ENCODE results near the gene ENTPD7. TPM values are rescaled to one million over a fixed set of nuclear protein-coding genes. Genes with fewer than 3 reads are reported as not detected.
A peak's percentile ranks its signal among the peaks of the same experiment; 100 is the strongest.

ENTPD7 gene
- total and polyA plus RNA-seq, 9 of the 15 experiments (the other 6 are each of a cell fraction or from before 2014, with no cell fraction given) = 1.4 to 13.9 (median 8.5) TPM

DNA sequence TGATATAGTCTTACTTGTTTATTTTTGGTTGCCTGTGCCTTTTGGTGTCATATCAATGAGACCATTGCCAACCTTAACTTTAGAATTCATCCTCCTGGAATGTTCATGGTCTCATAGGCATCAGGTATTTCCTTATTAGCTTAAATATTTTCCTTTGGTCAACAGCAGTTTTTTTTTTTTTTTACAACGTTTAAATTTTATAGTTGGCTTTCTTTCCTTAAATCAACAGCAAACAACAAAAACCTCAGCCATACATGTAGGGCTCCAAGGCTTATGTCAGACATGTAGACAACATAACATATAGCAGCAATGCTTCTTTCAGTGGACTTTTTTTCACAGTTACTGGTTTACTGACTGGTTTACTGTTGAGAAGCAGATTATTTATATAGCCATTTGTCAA lies 22.7 kb downstream of the ENTPD7 start:
- BruUV-seq (replicated peaks) = no TSS peak
- no peak overlapping the region for H3K4me2 ChIP-seq (ENCODE audit: insufficient read depth, low read length)
- WGBS (ENCODE audit: insufficient coverage, low coverage, missing lambda C conversion rate) = 0% methylated on average over 1 of the region's 1 CpG

DNA sequence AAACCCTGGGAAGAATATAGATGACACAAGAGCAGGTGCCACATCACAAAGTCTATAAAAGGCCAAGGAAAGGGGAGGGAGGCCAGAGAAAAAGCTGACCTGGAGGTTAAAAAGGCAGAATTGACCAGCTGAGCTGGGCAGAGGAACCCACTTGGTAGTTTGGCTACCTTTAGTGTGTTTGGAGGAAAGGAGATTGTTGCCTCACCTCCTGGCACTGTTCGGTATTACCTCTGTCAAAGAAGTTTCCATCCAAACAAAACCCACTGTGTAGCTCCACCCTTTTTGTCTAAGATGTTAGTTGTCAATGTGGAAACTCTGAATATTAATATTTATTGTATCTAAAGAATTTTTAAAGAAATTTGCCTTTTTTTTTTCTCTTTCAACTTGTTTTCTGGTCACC lies 23.4 kb downstream of the ENTPD7 start:
- Histone ChIP-seq H3K4me2 (ENCODE audit: insufficient read depth, low read length) (no peak overlapping the region), H3K36me3 (ENCODE audit: control insufficient read depth, insufficient read depth, low read length) (peaks cover 4% of the 10 kb centered on the region; the same call in 2 of the 3 replicates), H3K79me2 (ENCODE audit: control insufficient read depth, insufficient read depth, low read length) (no peaks in the 10 kb centered on the region), H4K20me1 (replicated peaks; ENCODE audit: control insufficient read depth, insufficient read depth, low read length) (no peaks in the 10 kb centered on the region), H3K9me3 (replicated peaks; ENCODE audit: control insufficient read depth, insufficient read depth, low read depth, low read length) (no peaks in the 10 kb centered on the region), H3K4me1 (replicated peaks in 1 of 2; ENCODE audit: control insufficient read depth in 2 of 2, insufficient read depth in 2 of 2, low read length in 2 of 2) (peaks cover 0 to 5% of the 10 kb centered on the region in 2 experiments; a peak in 3 of 5 replicates), H2AFZ (ENCODE audit: low read depth, low read length) (no peak overlapping the region), H3K27ac (ENCODE audit: extremely low read depth, low read depth, low read length) (no peak overlapping the region), H3K9ac (ENCODE audit: insufficient read depth in 1 of 2, low read depth in 2 of 2, low read length in 2 of 2) (no peak overlapping the region), H3K4me3 (no peak overlapping the region), H3K9me1 (ENCODE audit: control insufficient read depth, insufficient read depth, low read length) (no peaks in the 10 kb centered on the region), H3K27me3 (ENCODE audit: control insufficient read depth in 2 of 2, insufficient read depth in 2 of 2, low read length in 2 of 2) (no peaks in the 10 kb centered on the region)
- DNase-seq (ENCODE audit: extremely low read depth in 1 of 4, low spot score in 3 of 4) (peak in 2 of 4 experiments; percentile 12 to 16), FAIRE-seq (no peak), ATAC-seq (peak; percentile 68; the same call in 2 of the 3 replicates)
- WGBS (ENCODE audit: insufficient coverage, low coverage, missing lambda C conversion rate) = 80% methylated on average over 1 of the region's 1 CpG
- ChIA-PET POLR2A (interaction anchor here (1.0 kb wide), 1 partner anchor 69 kb away, joined by 3 read pairs; no protein-coding TSS in a partner anchor), CTCF (ENCODE audit: low intra/inter-chr PET ratio) (no interaction called here)
- intact Hi-C loops (cut with micrococcal nuclease) (no loop called here), in situ Hi-C loops (cut with MboI) (no loop called here)
- BruUV-seq (replicated peaks) = no TSS peak
- TF ChIP-seq, protein P1, sequence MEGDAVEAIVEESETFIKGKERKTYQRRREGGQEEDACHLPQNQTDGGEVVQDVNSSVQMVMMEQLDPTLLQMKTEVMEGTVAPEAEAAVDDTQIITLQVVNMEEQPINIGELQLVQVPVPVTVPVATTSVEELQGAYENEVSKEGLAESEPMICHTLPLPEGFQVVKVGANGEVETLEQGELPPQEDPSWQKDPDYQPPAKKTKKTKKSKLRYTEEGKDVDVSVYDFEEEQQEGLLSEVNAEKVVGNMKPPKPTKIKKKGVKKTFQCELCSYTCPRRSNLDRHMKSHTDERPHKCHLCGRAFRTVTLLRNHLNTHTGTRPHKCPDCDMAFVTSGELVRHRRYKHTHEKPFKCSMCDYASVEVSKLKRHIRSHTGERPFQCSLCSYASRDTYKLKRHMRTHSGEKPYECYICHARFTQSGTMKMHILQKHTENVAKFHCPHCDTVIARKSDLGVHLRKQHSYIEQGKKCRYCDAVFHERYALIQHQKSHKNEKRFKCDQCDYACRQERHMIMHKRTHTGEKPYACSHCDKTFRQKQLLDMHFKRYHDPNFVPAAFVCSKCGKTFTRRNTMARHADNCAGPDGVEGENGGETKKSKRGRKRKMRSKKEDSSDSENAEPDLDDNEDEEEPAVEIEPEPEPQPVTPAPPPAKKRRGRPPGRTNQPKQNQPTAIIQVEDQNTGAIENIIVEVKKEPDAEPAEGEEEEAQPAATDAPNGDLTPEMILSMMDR (IDR thresholded peaks at IDR 0.05 in 2 of 3, conservative IDR thresholded peaks at IDR 0.05 in 1 of 3; ENCODE audit: insufficient read depth in 2 of 3, low read depth in 1 of 3, low read length in 3 of 3) = no peak
- TF ChIP-seq HDGF (IDR thresholded peaks at IDR 0.05) (no peak), MXI1 (IDR thresholded peaks at IDR 0.05; ENCODE audit: low read depth, low read length) (no peak), POLR2H (tag; IDR thresholded peaks at IDR 0.05; ENCODE audit: low read depth) (no peak), PYGO2 (tag; IDR thresholded peaks at IDR 0.05) (no peak), KDM2B (CRISPR knock-in tag; IDR thresholded peaks at IDR 0.05) (no peak)

More for the DNA sequence above, 22.7 kb downstream of the ENTPD7 start:
- H3K4me3 ChIP-seq = no peak overlapping the region
- no peak overlapping the region for H2AFZ ChIP-seq (ENCODE audit: low read depth, low read length)
- in situ Hi-C loops (cut with MboI) = no loop called here
- peaks cover 4% of the 10 kb centered on the region; the same call in 2 of the 3 replicates for H3K36me3 ChIP-seq (ENCODE audit: control insufficient read depth, insufficient read depth, low read length)
- H3K9ac ChIP-seq (ENCODE audit: insufficient read depth in 1 of 2, low read depth in 2 of 2, low read length in 2 of 2) = no peak overlapping the region
- no peaks in the 10 kb centered on the region for H3K27me3 ChIP-seq (ENCODE audit: control insufficient read depth in 2 of 2, insufficient read depth in 2 of 2, low read length in 2 of 2)
- POLR2A ChIA-PET = no interaction called here
- H3K9me3 ChIP-seq (replicated peaks; ENCODE audit: control insufficient read depth, insufficient read depth, low read depth, low read length) = no peaks in the 10 kb centered on the region
- peaks cover 0 to 5% of the 10 kb centered on the region in 2 experiments; a peak in 3 of 5 replicates for H3K4me1 ChIP-seq (replicated peaks in 1 of 2; ENCODE audit: control insufficient read depth in 2 of 2, insufficient read depth in 2 of 2, low read length in 2 of 2)
- CTCF ChIA-PET (ENCODE audit: low intra/inter-chr PET ratio) = no interaction called here
- H3K79me2 ChIP-seq (ENCODE audit: control insufficient read depth, insufficient read depth, low read length) = no peaks in the 10 kb centered on the region
- no peak overlapping the region for H3K27ac ChIP-seq (ENCODE audit: extremely low read depth, low read depth, low read length)
- intact Hi-C loops (cut with micrococcal nuclease) = no loop called here
- TF ChIP-seq ZNF24 (IDR thresholded peaks at IDR 0.05) = no peak
- TF ChIP-seq NCOA1 (IDR thresholded peaks at IDR 0.05; ENCODE audit: low read depth) = no peak
- no peak for TF ChIP-seq CBFA2T3 (IDR thresholded peaks at IDR 0.05)
- no peak for TF ChIP-seq LARP7 (IDR thresholded peaks at IDR 0.05)
- no peak for TF ChIP-seq TAF7 (tag; IDR thresholded peaks at IDR 0.05)
- no peak for TF ChIP-seq THRAP3 (IDR thresholded peaks at IDR 0.05; ENCODE audit: borderline replicate concordance)
- no peak for TF ChIP-seq ESRRB (CRISPR knock-in tag; IDR thresholded peaks at IDR 0.05; ENCODE audit: borderline replicate concordance)
- TF ChIP-seq ZSCAN32 (CRISPR knock-in tag; IDR thresholded peaks at IDR 0.05) = no peak
- TF ChIP-seq ZNF217 (CRISPR knock-in tag; IDR thresholded peaks at IDR 0.05) = no peak
- TF ChIP-seq NR2C1 (IDR thresholded peaks at IDR 0.05) = no peak
- TF ChIP-seq NR2C1 (tag; IDR thresholded peaks at IDR 0.05) = no peak
- no peaks in the 10 kb centered on the region for H3K9me1 ChIP-seq (ENCODE audit: control insufficient read depth, insufficient read depth, low read length)
- no peaks in the 10 kb centered on the region for H4K20me1 ChIP-seq (replicated peaks; ENCODE audit: control insufficient read depth, insufficient read depth, low read length)
- FAIRE-seq (no peak), ATAC-seq (no peak), DNase-seq (ENCODE audit: extremely low read depth in 1 of 4, low spot score in 3 of 4) (no peak)
